Measurements from ENCODE around the gene PITRM1.
"Not testable (repeated sequence)": the region's sequence is repeated elsewhere in the genome, so short reads cannot be mapped to it uniquely, and the experiment has no call there.

PITRM1 gene

DNA sequence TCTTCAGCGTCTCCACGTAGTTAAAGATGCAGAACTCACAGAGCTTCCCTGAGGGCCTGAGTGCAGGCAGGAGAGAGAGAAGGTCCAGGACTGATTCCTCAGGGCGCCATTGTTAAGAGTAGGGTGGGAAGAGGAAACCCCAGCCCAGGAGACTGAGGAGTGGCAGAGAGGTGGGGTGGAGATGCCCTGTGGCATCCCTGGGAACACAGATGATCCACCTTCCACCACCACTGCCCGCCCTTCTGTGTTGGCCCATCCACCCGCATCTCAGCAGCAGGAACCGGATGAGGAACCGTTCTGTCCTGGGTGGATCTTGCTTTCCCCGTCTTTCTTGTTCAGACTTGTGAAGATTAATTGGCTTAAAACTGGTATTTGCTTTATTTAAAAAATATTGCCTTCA lies 56.9 kb downstream of the PITRM1 start:
- no peak for DNase-seq

DNA sequence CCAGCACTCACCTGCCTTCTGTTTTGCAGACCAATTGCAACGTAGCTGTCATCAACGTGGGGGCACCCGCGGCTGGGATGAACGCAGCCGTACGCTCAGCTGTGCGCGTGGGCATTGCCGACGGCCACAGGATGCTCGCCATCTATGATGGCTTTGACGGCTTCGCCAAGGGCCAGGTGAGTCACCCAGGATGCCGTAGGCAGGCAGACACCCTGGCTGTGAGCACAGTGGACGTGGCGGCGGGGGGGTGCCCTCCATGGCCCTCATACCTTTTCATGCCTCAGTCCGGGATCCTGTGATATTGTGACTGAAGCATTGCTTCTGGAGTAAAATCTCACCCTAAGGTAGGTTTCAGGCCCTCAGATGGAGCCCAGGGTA lies 59.2 kb downstream of the PITRM1 start:
- no peak for DNase-seq

DNA sequence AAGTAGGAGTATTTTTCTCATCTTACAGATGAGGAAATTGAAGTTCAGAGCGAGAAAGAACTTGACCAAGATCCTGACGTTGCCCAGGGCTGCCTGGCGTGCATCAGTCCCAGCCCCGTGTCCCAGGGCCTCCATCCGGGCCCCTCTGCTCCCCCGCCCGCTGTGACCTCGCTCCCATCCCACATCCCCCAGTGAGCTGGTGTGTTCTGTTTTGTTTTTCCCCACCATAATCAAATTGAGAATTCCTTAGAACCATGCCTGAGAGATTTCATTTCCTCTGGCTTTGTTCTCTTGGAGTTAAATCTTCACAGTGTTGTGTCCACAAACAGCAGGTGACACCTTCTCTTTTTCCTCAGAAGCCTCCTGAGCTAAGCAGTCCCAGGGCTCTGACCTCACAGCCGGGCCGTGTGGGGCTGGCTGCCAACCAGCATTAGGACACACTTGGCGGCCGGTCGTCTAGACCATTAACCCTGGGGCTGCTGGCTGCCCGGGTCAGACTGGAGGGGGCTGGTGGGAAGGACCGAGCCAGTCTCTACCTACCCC lies 60.9 kb downstream of the PITRM1 start:
- DNase-seq: no peak

DNA sequence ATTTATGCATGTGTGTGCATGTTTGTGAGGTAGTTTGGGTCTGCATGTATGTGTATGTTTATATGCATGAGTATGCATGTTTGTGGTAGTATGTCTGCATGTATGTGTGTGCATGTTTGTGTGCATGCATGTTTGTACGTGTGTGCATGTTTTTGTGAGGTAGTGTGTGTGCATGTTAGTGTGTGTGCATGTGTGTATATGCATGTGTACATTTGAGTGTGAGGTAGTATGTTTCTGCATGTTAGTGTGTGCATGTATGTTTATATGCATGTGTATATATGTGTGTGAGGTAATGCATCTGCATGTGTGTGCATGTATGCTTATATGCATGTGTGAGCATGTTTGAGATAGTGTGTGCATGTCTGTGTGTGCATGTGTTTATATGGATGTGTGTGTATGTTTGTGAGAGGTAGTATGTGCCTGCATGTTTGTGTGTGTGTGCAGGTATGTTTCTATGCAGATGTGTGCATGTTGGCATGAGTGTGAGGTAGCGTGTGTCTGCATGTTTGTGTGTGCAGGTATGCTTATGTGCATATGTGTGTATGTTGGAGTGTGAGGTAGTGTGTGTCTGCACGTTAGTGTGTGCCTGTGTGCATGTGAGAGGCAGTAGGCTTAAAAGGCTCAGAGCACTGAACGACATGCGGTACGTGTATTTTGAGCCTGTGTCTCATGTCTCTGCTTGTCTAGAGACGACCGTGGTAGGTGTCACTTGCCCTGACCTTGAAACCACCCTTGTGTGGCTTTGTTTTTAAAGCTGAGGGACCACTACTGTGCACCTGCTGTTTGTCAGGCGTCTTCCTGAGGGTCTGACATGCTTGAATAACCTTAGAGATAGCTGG lies 61.6 kb downstream of the PITRM1 start:
- DNase-seq: no peak

DNA sequence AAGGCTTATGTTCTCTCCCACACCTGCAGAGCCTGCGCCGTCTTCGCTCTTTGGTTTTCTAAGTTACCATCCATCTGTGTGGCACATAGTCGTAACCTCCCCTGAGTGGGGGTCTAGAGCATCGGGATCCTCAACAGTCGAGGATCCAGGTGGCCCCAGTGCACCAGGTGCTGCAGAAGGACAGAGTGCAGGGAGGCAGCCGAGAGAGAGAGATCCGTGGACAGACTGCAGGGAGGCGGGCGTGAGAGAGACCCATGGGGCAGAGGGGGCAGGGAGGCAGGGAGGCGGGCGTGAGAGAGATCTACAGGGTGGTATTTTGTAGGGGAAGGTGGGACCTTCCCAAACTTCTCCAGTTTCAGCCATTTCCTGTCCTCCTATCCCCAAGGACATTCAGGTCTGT lies 62.9 kb downstream of the PITRM1 start:
- no peak for DNase-seq

DNA sequence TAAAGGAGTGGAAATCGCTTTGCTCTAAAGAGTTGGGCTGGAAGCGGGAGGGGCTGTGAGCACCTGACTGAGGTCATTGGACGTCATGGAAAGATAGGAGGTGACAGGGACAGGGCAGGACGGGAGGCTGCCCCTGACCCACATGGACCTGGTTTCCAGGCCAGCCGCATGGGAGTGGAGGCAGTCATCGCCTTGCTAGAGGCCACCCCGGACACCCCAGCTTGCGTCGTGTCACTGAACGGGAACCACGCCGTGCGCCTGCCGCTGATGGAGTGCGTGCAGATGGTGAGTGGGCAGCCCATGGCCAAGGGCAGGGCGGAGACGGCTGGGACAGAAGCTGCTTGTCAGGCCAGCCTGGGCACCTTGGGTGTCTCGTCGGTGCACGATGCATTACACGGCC lies 63.4 kb downstream of the PITRM1 start:
- no peak for DNase-seq

DNA sequence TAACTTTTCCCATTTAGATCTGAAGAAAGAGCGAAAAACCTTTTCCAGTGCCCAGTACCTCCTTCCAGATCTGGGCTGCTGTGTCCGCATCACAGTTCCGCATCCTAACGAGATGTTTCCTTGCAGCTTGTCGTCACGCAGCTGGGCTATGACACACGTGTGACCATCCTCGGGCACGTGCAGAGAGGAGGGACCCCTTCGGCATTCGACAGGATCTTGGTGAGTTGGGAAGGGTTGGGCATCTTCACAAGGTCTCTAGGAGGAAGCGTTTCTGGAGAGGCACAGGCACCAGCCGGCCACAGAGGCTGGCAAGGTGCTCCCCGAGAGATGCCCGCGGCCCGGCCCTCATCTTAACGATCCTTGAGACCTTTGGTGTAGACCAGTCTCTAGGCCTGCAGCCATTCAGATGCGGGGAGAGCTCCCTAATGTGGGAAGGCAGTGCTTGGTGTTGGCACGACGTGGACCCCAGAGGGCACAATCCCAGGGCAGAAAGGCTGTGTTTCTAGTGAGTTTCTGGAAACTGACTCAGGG lies 63.9 kb downstream of the PITRM1 start:
- DNase-seq: no peak

DNA sequence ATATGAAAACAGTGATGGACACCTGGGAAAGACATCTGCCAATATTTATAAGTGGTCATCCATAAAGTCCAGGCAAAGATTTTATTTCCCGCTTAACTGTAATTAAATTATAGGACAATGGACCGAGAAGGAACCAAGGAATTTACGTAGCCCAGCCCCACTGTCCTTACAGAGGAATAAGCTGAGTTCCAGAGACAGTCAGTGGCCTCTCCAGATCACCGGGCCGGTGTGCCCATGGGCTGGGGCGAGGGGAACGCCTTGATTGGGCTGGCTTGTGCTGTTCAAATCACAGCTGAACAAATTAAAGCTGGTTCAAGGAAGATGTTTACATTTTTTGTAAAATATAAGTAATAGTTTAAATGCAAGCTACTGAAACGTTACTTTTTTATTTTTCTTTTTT lies 64.5 kb downstream of the PITRM1 start:
- DNase-seq: no peak

DNA sequence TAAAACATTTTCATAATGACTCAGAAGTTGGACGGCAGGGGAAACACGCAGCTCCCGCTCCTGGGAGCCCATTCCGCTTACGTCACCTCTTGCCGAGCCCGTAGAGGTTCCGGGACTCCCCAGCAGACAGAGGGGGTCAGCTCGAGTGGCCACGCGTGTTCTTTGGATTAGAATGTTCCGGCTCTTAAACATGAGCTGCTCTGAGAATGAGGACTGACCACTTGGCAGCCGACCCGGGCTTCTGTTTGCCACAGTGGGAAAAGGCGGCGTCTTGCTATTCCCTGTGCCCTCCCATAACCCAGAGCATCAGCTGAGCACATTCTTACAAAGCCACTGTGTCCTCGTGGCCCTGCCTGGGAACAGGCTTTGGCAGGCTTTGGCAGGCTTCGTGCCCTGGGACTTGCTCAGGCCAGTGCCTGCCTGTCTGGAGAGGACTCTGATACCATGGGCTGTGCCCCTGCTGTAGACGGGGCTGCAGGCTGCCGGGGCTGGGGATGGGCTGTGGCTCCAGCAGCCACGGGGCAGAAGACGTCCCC lies 65.1 kb downstream of the PITRM1 start:
- DNase-seq: no peak

DNA sequence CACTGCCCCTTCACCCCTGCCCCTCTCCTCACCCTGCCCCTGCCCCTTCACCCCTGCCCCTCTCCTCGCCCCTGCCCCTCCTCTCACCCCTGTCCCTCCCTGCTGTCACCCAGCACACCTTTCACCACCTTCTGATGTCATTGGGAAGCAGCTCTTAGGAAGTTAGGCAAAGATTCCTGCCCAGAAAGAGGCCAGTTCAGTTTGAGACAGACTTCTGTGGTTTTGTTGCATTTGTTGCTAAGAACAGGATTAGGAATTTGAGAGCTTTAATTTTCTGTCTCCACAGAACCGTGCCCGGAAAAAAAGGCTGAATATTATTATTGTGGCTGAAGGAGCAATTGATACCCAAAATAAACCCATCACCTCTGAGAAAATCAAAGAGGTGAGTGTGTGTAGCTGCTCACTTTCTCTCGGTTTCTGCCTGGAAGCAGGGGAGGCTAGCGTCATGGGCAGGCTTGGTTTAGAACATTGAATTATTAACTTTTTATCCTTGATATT lies 65.6 kb downstream of the PITRM1 start:
- DNase-seq: no peak

DNA sequence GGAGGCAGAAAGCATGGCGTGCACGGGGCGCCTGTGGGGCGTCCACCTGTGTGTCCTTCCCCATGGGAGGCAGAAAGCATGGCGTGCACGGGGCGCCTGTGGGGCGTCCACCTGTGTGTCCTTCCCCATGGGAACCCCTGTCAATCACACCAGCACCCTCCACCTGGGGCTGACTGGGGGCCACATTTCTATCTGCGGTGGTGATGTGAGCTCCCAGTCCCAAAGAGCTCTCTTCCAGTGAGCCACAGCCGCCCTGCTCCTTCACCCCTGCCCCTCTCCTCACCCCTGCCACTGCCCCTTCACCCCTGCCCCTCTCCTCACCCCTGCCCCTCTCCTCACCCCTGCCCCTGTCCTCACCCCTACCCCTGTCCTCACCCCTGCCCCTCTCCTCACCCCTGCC lies 66.3 kb downstream of the PITRM1 start:
- DNase-seq: not testable (repeated sequence)

DNA sequence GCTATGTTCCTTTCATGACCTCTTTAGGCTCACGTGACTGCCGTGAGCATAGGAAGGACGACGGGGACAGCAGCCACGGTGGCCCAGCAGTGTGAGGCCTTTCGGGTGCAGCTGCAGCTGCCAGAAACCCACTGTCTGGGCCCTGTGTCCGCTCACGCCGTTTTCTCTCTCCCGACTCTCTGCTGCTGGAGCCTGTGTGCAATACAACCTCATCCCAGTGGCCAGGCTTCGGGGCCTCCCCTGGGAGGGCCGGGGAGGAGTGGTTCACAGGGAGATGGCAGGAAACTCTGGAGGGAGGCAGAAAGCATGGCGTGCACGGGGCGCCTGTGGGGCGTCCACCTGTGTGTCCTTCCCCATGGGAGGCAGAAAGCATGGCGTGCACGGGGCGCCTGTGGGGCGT lies 66.7 kb downstream of the PITRM1 start:
- no peak for DNase-seq

DNA sequence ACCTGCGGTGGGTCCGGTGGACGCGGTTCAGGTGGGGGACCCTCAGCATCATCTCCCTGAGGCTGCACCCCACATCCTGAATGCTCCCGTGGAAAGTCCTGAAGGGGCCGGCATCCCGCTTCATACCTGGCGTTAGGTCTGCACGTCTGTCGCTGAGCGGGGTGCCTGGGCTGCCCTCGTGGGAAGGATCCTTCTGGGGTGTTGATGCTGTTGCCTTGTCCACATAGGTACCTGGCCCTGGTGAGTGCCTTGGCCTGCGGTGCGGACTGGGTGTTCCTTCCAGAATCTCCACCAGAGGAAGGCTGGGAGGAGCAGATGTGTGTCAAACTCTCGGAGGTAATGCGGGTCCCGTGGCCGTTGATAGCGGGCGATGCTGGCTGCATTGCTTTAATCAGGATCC lies 67.4 kb downstream of the PITRM1 start:
- DNase-seq: no peak

DNA sequence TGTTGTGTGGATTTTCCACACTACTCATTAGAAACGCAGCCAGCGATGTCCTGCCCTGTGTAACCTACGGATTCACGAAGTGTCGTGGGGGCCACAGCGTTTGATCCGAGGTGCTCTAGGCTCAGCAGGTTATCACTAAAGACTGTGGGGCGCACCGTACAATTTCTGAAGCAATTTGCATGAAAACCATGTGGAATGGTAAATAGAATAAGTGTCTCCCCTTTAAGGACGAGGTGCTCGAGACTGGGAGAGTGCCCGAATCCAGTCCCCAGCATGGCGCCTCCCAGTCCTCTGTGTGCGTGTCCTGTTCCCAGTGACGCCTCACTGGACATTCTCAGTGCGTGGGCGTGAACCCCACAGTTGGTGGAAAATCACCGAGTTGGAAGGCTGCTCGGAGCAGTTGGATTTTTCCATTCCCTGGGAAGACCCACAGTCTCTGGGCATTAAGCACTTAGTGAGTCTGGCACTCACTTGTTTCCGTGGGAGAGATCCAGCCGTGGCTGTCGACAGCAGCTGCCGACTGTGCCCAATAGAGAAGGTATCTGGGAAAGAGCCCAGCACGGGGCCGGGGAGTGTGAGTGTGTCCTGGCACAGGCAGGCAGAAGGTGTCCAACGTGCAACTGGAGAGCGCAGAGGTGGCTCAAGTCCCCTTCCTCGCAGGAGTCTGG lies 68.2 kb downstream of the PITRM1 start:
- no peak for DNase-seq

DNA sequence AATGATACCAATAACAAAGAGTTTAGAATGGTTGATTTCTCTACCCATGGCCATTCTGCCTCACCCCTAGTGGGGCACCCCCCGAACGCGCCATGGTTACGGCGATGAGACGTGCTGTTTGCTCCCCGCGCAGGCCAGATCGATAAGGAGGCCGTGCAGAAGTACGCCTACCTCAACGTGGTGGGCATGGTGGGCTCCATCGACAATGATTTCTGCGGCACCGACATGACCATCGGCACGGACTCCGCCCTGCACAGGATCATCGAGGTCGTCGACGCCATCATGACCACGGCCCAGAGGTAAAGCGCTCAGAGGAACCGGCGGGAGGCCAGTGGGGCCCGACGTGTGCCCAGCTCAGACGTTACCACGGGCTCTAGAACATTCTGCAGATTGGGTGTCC lies 68.9 kb downstream of the PITRM1 start:
- no peak for DNase-seq

DNA sequence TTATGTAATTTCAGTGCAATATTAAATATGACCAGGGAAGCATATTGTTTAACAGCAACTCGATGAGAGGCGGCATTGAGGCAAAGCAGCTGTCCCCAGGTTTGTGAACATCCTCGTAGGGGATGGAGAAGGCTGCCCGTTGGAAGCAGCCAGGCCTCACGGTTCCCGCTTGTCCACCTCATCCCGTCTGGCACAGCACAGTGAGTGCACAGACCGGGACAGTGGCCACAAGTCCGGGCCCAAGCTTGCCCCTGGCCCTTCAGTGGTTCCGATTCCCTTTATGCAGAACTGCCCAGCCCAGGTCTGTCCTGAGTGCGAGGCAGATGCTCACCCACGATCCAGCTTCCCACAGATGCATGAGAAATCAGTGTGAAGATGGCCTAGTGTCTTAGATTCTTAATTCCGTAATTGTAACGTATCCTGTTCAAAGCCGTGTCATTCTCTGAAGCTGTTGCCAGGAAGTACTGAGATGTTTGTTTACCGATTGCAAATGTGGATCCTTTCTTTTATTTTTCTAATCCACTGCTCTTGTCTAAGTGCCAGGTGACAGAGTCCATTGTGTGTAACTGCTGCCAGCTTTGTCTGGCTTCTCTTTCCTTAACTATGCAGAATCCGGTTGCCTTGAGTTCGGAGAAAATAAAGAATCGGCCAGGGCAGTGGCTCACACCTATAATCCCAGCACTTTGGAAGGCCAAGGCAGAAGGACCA lies 69.7 kb downstream of the PITRM1 start:
- no peak for DNase-seq

DNA sequence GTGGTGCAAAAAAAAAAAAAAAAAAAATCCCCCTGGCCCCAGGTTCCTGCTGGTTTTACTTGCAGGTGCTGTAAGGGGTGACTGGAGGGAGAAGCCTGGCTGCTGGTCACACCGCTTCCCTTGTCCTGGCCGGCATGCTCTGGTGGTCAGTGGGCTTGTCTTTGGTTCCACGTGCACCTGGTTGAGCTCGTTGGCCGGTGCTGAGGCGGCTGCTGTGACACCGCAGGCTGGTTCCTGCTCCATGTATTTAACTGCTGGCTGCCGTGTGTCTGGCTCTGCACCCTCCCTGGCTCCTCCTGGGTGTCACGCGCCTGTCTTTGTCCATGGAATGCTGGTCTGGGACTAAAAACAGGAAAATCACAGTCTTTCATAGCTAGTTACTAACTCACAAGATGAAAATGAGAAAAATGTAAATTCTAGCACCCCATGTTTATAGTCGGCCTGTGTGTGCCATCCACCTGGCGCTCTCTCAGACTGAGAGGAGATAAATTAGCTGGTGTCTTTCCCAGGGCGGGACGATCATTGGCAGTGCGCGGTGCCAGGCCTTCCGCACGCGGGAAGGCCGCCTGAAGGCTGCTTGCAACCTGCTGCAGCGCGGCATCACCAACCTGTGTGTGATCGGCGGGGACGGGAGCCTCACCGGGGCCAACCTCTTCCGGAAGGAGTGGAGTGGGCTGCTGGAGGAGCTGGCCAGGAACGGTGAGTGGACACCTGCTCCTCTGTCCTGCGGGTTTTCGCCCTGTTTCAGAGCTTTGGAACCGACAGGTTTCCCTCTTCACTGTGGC lies 71.5 kb downstream of the PITRM1 start:
- DNase-seq: no peak

DNA sequence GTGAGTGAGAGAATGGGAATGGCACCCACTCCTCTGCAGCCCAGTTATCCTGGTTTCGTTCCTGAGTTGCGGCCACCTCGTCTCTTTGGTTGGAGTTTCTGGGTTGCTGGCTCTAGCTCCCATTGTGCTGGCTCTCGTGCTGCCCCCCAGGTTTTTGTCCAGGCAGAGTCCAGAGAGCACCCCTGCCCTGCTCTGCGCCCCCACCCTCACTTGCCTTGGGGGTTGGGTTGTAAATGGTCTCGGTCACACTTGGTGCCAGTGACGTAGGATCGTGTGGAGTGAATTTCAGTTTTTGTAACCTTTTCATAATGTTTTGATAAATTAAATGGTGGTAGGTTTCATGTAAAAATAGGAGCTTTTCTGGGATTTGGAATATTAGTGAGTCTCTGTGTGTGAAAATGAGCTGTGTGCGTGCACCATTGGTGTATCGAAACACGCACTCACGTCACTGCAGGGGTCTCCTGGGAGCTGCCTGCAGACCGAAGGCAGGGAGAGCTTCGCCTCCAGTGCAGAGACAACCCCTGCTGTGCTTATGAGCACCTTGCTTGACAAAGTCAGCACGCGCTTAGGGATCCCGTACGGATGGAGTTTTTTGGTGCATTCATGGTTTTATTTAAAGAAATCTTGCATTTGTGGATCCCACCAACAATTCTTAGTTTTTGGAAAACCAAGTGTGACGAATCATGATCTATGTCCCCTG lies 72.3 kb downstream of the PITRM1 start:
- DNase-seq: no peak

DNA sequence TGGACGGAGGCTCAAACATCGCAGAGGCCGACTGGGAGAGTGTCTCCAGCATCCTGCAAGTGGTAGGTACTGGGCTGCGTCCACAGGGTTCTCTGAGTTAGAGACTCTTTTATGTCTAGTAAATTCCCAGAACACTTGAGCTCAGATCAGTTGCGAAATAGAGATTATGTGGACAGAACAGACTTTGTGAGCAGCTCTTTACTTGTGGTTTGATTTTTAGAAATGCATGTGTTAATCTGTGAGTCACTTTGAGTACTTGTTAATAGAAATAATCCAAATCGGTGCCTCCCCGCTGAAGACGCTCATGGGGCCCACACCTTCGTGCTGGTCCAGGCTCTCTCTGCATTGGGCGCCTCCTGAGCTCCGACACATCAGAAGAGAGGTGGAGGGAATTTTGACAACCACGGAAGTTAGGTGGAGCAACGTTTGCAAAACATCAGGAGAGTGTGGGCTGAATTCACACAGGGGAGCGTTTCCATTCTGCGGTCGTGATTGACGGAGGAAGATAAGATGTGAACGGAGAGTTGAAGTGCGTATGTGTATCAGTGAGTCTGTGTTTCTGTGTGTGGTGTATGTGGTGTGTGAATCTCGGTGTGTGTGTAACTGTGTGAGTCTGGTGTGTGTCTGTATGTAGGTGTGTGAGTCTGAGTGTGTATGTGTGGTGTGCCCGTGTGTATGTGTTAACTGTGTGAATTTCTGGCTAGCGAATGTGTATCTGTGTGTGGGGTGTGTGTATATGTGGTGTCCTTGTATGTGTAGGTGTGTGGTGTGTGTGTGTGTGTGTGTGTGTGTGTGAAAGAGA lies 73.1 kb downstream of the PITRM1 start:
- DNase-seq: no peak

DNA sequence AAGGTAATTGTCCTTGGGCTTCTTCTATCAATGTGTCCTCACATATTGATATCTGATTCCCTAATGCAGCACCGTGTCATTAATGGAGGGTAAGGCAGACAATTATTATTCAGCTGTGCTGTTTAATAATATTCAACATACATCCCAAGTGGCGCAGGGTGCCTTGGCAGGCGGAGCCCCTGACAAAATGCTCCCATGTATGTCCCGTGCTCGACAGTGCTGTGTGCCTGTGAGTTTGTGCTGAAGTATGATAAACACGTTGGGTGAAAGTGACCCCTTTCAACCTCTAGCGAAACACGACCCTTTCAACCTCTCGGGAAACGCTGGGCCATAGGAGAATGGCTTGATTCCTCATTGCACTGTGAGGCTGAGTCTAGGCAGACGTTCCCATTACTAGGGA lies 73.9 kb downstream of the PITRM1 start:
- no peak for DNase-seq

DNA sequence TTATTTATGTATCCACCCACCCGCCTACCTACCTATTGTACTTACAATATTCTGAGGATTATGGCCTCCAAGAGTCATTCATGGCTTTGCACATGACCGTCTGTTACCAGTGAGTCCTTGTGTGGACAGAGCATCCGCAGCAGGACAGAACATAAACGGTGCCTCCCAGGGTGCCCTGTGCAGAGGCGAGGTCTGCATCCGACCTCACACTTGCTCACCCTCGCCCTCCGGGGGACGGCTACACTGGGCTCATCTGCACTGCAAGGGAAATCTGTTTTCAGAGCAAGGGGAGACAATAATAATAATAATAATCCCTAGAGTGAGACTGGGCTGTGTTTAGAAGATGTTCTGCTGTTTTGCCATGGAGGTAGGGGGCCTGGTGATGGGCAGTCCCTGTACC lies 75.4 kb downstream of the PITRM1 start:
- no peak for DNase-seq

Measured in DMS 273 treated with DMSO at 0.1 percent for 48 hours (cell line).